Measurements from ENCODE around the gene SLC22A2. TPM values are rescaled to one million over a fixed set of nuclear protein-coding genes. Genes with fewer than 3 reads are reported as not detected.

Gene SLC22A2
- polyA plus RNA-seq, 2 donors, result 0.18 TPM; not detected in 1

GRCh38 chr6:160221918-160222317 is 36.7 kb downstream of the SLC22A2 start:
- H3K4me3 ChIP-seq (ENCODE audit: low read depth in 1 of 2, low read length in 2 of 2), result no peak overlapping the region
- H3K36me3 ChIP-seq (ENCODE audit: control insufficient read depth in 2 of 2, insufficient read depth in 2 of 2, low read length in 1 of 2), result no peaks in the 10 kb centered on the region
- peaks cover 0 to 3% of the 10 kb centered on the region in 2 donors for H3K9me3 ChIP-seq (ENCODE audit: control insufficient read depth in 2 of 2, insufficient read depth in 1 of 2, low read depth in 1 of 2, low read length in 1 of 2)
- H3K4me1 ChIP-seq (ENCODE audit: control insufficient read depth in 2 of 2, insufficient read depth in 2 of 2, low read length in 1 of 2), result peaks cover 0 to 3% of the 10 kb centered on the region in 2 donors
- no peak overlapping the region for H3K27ac ChIP-seq (ENCODE audit: low read depth in 2 of 2, low read length in 1 of 2)
- H3K27me3 ChIP-seq (ENCODE audit: control insufficient read depth in 1 of 2, insufficient read depth in 2 of 2, low read length in 2 of 2), result no peaks in the 10 kb centered on the region
- 67 to 81% methylated on average over 1 of the region's 1 CpG for WGBS, 2 donors

GRCh38 chr6:160221423-160221822 is 37.2 kb downstream of the SLC22A2 start:
- WGBS, 2 donors, result 27 to 31% methylated on average over 3 of the region's 3 CpGs
- H3K4me3 ChIP-seq (ENCODE audit: low read depth in 1 of 2, low read length in 2 of 2), result no peak overlapping the region
- no peaks in the 10 kb centered on the region for H3K27me3 ChIP-seq (ENCODE audit: control insufficient read depth in 1 of 2, insufficient read depth in 2 of 2, low read length in 2 of 2)
- H3K4me1 ChIP-seq (ENCODE audit: control insufficient read depth in 2 of 2, insufficient read depth in 2 of 2, low read length in 1 of 2), result peaks cover 0 to 3% of the 10 kb centered on the region in 2 donors
- peaks cover 0 to 3% of the 10 kb centered on the region in 2 donors for H3K9me3 ChIP-seq (ENCODE audit: control insufficient read depth in 2 of 2, insufficient read depth in 1 of 2, low read depth in 1 of 2, low read length in 1 of 2)
- H3K27ac ChIP-seq (ENCODE audit: low read depth in 2 of 2, low read length in 1 of 2), result no peak overlapping the region
- H3K36me3 ChIP-seq (ENCODE audit: control insufficient read depth in 2 of 2, insufficient read depth in 2 of 2, low read length in 1 of 2), result no peaks in the 10 kb centered on the region

- WGBS, 2 donors, result 81 to 82% methylated on average over 2 of the region's 2 CpGs
- no peaks in the 10 kb centered on the region for H3K36me3 ChIP-seq (ENCODE audit: control insufficient read depth in 2 of 2, insufficient read depth in 2 of 2, low read length in 1 of 2)
Observed at GRCh38 chr6:160218810-160219209, 39.8 kb downstream of the SLC22A2 start.

GRCh38 chr6:160217863-160218262 is 40.8 kb downstream of the SLC22A2 start:
- Histone ChIP-seq H3K27ac (ENCODE audit: low read depth in 2 of 2, low read length in 1 of 2) (no peak overlapping the region), H3K36me3 (ENCODE audit: control insufficient read depth in 2 of 2, insufficient read depth in 2 of 2, low read length in 1 of 2) (no peaks in the 10 kb centered on the region), H3K4me3 (ENCODE audit: low read depth in 1 of 2, low read length in 2 of 2) (no peak overlapping the region), H3K9me3 (ENCODE audit: control insufficient read depth in 2 of 2, insufficient read depth in 1 of 2, low read depth in 1 of 2, low read length in 1 of 2) (peaks cover 0 to 9% of the 10 kb centered on the region in 2 donors), H3K27me3 (ENCODE audit: control insufficient read depth in 1 of 2, insufficient read depth in 2 of 2, low read length in 2 of 2) (no peaks in the 10 kb centered on the region), H3K4me1 (ENCODE audit: control insufficient read depth in 2 of 2, insufficient read depth in 2 of 2, low read length in 1 of 2) (no peaks in the 10 kb centered on the region)
- 60 to 76% methylated on average over 4 of the region's 4 CpGs for WGBS, 2 donors

More at GRCh38 chr6:160218810-160219209, 39.8 kb downstream of the SLC22A2 start:
- Histone ChIP-seq H3K27ac (ENCODE audit: low read depth in 2 of 2, low read length in 1 of 2) (no peak overlapping the region), H3K4me3 (ENCODE audit: low read depth in 1 of 2, low read length in 2 of 2) (no peak overlapping the region), H3K4me1 (ENCODE audit: control insufficient read depth in 2 of 2, insufficient read depth in 2 of 2, low read length in 1 of 2) (no peaks in the 10 kb centered on the region), H3K9me3 (ENCODE audit: control insufficient read depth in 2 of 2, insufficient read depth in 1 of 2, low read depth in 1 of 2, low read length in 1 of 2) (peaks cover 0 to 9% of the 10 kb centered on the region in 2 donors), H3K27me3 (ENCODE audit: control insufficient read depth in 1 of 2, insufficient read depth in 2 of 2, low read length in 2 of 2) (no peaks in the 10 kb centered on the region)

GRCh38 chr6:160217073-160217472 is 41.5 kb downstream of the SLC22A2 start:
- no peaks in the 10 kb centered on the region for H3K27me3 ChIP-seq (ENCODE audit: control insufficient read depth in 1 of 2, insufficient read depth in 2 of 2, low read length in 2 of 2)

GRCh38 chr6:160215232-160215631 is 43.4 kb downstream of the SLC22A2 start:
- Histone ChIP-seq H3K27ac (ENCODE audit: low read depth in 2 of 2, low read length in 1 of 2) (no peak overlapping the region), H3K4me1 (ENCODE audit: control insufficient read depth in 2 of 2, insufficient read depth in 2 of 2, low read length in 1 of 2) (no peaks in the 10 kb centered on the region), H3K36me3 (ENCODE audit: control insufficient read depth in 2 of 2, insufficient read depth in 2 of 2, low read length in 1 of 2) (no peaks in the 10 kb centered on the region), H3K27me3 (ENCODE audit: control insufficient read depth in 1 of 2, insufficient read depth in 2 of 2, low read length in 2 of 2) (no peaks in the 10 kb centered on the region), H3K4me3 (ENCODE audit: low read depth in 1 of 2, low read length in 2 of 2) (no peak overlapping the region), H3K9me3 (ENCODE audit: control insufficient read depth in 2 of 2, insufficient read depth in 1 of 2, low read depth in 1 of 2, low read length in 1 of 2) (peaks cover 0 to 9% of the 10 kb centered on the region in 2 donors)
- WGBS, 2 donors, result 21 to 33% methylated on average over 3 of the region's 3 CpGs

More at GRCh38 chr6:160217073-160217472, 41.5 kb downstream of the SLC22A2 start:
- Histone ChIP-seq H3K9me3 (ENCODE audit: control insufficient read depth in 2 of 2, insufficient read depth in 1 of 2, low read depth in 1 of 2, low read length in 1 of 2) (peaks cover 0 to 9% of the 10 kb centered on the region in 2 donors), H3K36me3 (ENCODE audit: control insufficient read depth in 2 of 2, insufficient read depth in 2 of 2, low read length in 1 of 2) (no peaks in the 10 kb centered on the region), H3K4me1 (ENCODE audit: control insufficient read depth in 2 of 2, insufficient read depth in 2 of 2, low read length in 1 of 2) (no peaks in the 10 kb centered on the region), H3K27ac (ENCODE audit: low read depth in 2 of 2, low read length in 1 of 2) (no peak overlapping the region), H3K4me3 (ENCODE audit: low read depth in 1 of 2, low read length in 2 of 2) (no peak overlapping the region)
- WGBS, 2 donors, result 81 to 82% methylated on average over 1 of the region's 1 CpG

GRCh38 chr6:160207618-160208017 is 51.0 kb downstream of the SLC22A2 start:
- Histone ChIP-seq H3K27ac (ENCODE audit: low read depth in 2 of 2, low read length in 1 of 2) (no peak overlapping the region), H3K27me3 (ENCODE audit: control insufficient read depth in 1 of 2, insufficient read depth in 2 of 2, low read length in 2 of 2) (no peaks in the 10 kb centered on the region), H3K4me3 (ENCODE audit: low read depth in 1 of 2, low read length in 2 of 2) (no peak overlapping the region), H3K36me3 (ENCODE audit: control insufficient read depth in 2 of 2, insufficient read depth in 2 of 2, low read length in 1 of 2) (no peaks in the 10 kb centered on the region), H3K9me3 (ENCODE audit: control insufficient read depth in 2 of 2, insufficient read depth in 1 of 2, low read depth in 1 of 2, low read length in 1 of 2) (peaks cover 0 to 4% of the 10 kb centered on the region in 2 donors), H3K4me1 (ENCODE audit: control insufficient read depth in 2 of 2, insufficient read depth in 2 of 2, low read length in 1 of 2) (no peaks in the 10 kb centered on the region)
- WGBS, 2 donors, result 82 to 88% methylated on average over 3 of the region's 3 CpGs

- 78 to 98% methylated on average over 1 of the region's 1 CpG for WGBS, 2 donors
Observed at GRCh38 chr6:160204710-160205109, 53.9 kb downstream of the SLC22A2 start.

GRCh38 chr6:160203953-160204352 is 54.7 kb downstream of the SLC22A2 start:
- Histone ChIP-seq H3K4me1 (ENCODE audit: control insufficient read depth in 2 of 2, insufficient read depth in 2 of 2, low read length in 1 of 2) (no peaks in the 10 kb centered on the region), H3K27me3 (ENCODE audit: control insufficient read depth in 1 of 2, insufficient read depth in 2 of 2, low read length in 2 of 2) (no peaks in the 10 kb centered on the region), H3K27ac (ENCODE audit: low read depth in 2 of 2, low read length in 1 of 2) (no peak overlapping the region), H3K9me3 (ENCODE audit: control insufficient read depth in 2 of 2, insufficient read depth in 1 of 2, low read depth in 1 of 2, low read length in 1 of 2) (peaks cover 0 to 4% of the 10 kb centered on the region in 2 donors), H3K36me3 (ENCODE audit: control insufficient read depth in 2 of 2, insufficient read depth in 2 of 2, low read length in 1 of 2) (no peaks in the 10 kb centered on the region), H3K4me3 (ENCODE audit: low read depth in 1 of 2, low read length in 2 of 2) (no peak overlapping the region)
- 76 to 80% methylated on average over 2 of the region's 2 CpGs for WGBS, 2 donors

More at GRCh38 chr6:160204710-160205109, 53.9 kb downstream of the SLC22A2 start:
- H3K27me3 ChIP-seq (ENCODE audit: control insufficient read depth in 1 of 2, insufficient read depth in 2 of 2, low read length in 2 of 2), result no peaks in the 10 kb centered on the region
- H3K9me3 ChIP-seq (ENCODE audit: control insufficient read depth in 2 of 2, insufficient read depth in 1 of 2, low read depth in 1 of 2, low read length in 1 of 2), result peaks cover 0 to 4% of the 10 kb centered on the region in 2 donors
- no peaks in the 10 kb centered on the region for H3K4me1 ChIP-seq (ENCODE audit: control insufficient read depth in 2 of 2, insufficient read depth in 2 of 2, low read length in 1 of 2)
- no peak overlapping the region for H3K4me3 ChIP-seq (ENCODE audit: low read depth in 1 of 2, low read length in 2 of 2)
- H3K27ac ChIP-seq (ENCODE audit: low read depth in 2 of 2, low read length in 1 of 2), result no peak overlapping the region
- no peaks in the 10 kb centered on the region for H3K36me3 ChIP-seq (ENCODE audit: control insufficient read depth in 2 of 2, insufficient read depth in 2 of 2, low read length in 1 of 2)

GRCh38 chr6:160203522-160203921 is 55.1 kb downstream of the SLC22A2 start:
- no peaks in the 10 kb centered on the region for H3K36me3 ChIP-seq (ENCODE audit: control insufficient read depth in 2 of 2, insufficient read depth in 2 of 2, low read length in 1 of 2)
- H3K27ac ChIP-seq (ENCODE audit: low read depth in 2 of 2, low read length in 1 of 2), result no peak overlapping the region
- peaks cover 0 to 4% of the 10 kb centered on the region in 2 donors for H3K9me3 ChIP-seq (ENCODE audit: control insufficient read depth in 2 of 2, insufficient read depth in 1 of 2, low read depth in 1 of 2, low read length in 1 of 2)
- H3K4me1 ChIP-seq (ENCODE audit: control insufficient read depth in 2 of 2, insufficient read depth in 2 of 2, low read length in 1 of 2), result no peaks in the 10 kb centered on the region
- H3K4me3 ChIP-seq (ENCODE audit: low read depth in 1 of 2, low read length in 2 of 2), result no peak overlapping the region
- no peaks in the 10 kb centered on the region for H3K27me3 ChIP-seq (ENCODE audit: control insufficient read depth in 1 of 2, insufficient read depth in 2 of 2, low read length in 2 of 2)

All from esophagus (tissue), 2 donors.